Activated T-cell treated with anti-CD3 and anti-CD28 coated beads, Interleukin-2, amount 50 U/mL, for 72 hours (primary cell): ENCODE measurements around the gene PIGQ. TPM values are rescaled to one million over a fixed set of nuclear protein-coding genes. Genes with fewer than 3 reads are reported as not detected.

Experiments
- ATAC-seq, 2 donors: fragments of 150-1000 bp; cut with Tn5 transposase; replicated peaks in 1 of 2; 2 replicates each; pipeline ENCODE4 v1.10.0; 2021; ENCODE audit warnings: moderate library complexity in 2 of 2, mild to moderate bottlenecking in 1 of 2
- DNase-seq, 2 donors: peaks; one replicate each; pipeline ENCODE4 v3.0.0; 2021 to 2022; ENCODE audit warnings: mixed read lengths in 1 of 2
- H3K27ac Mint-ChIP-seq: one replicate; pipeline ENCODE4 v1.8.0; 2022; ENCODE audit warnings: mild to moderate bottlenecking, moderate library complexity, mixed read lengths
- H3K27me3 Mint-ChIP-seq: one replicate; pipeline ENCODE4 v1.8.0; 2022; ENCODE audit warnings: low read depth, mixed read lengths
- H3K36me3 Mint-ChIP-seq, 2 donors: one replicate each; pipeline ENCODE4 v1.8.0; 2022; ENCODE audit warnings: mixed read lengths in 2 of 2, mild to moderate bottlenecking in 1 of 2; ENCODE audit not compliant: insufficient read depth in 2 of 2
- H3K4me1 Mint-ChIP-seq: one replicate; pipeline ENCODE4 v1.8.0; 2022; ENCODE audit warnings: low read depth, mixed read lengths
- H3K4me3 Mint-ChIP-seq, 2 donors: one replicate each; pipeline ENCODE4 v1.8.0; 2022; ENCODE audit warnings: mild to moderate bottlenecking in 2 of 2, mixed read lengths in 2 of 2, moderate library complexity in 2 of 2
- H3K9me3 Mint-ChIP-seq, 2 donors: one replicate each; pipeline ENCODE4 v1.8.0; 2022; ENCODE audit warnings: mixed read lengths in 2 of 2
- total RNA-seq, 2 donors: library from RNA; stranded (reverse); gene quantifications; one replicate each; pipeline ENCODE4 v1.2.3, GENCODE V29; 2022

PIGQ gene
- total RNA-seq, 2 donors from 2014 or later, result 18.2 to 22.4 TPM

DNA sequence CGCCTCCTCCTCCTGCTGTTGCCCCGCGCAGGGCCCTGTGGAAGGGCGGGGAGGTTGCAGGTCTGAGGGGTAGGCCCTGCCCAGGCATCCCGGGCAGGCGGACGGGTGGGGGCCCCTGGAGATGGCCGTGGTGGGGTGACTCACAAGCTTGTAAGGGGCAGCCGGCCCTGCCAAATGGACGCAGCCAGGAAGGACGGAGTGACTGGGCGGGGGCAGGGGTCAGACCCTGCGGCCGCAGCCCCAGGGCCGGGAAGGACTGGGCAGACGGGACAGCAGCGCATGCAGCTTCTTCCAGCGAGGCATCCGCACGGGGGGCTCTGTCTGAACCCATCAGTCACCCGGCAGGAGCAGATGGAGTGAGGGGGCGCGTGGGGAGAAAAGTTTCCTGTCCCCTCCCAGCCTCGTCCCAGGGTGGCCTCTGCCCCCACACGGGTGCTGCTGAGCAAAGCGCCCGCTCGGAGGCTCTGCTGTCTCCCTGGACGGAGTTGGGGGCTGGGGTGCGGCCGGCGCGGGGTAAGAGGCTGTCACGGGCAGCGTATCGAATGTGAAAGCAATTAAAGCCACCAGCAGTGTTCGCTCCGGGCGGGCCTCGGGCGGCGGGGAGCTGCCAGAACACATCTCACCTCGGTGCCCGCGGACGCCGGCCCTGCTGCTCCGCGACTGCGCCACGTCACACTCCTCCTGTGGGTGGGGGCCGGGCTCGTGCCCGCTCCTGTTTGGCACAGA lies 15.0 kb upstream of the PIGQ start:
- no peaks in the 10 kb centered on the region for H3K27me3 Mint-ChIP-seq
- H3K4me3 Mint-ChIP-seq, result no peak overlapping the region
- no peak overlapping the region for H3K27ac Mint-ChIP-seq
- no peaks in the 10 kb centered on the region for H3K36me3 Mint-ChIP-seq
- no peaks in the 10 kb centered on the region for H3K9me3 Mint-ChIP-seq
- ATAC-seq (no peak), DNase-seq (no peak)
- no peaks in the 10 kb centered on the region for H3K4me1 Mint-ChIP-seq

DNA sequence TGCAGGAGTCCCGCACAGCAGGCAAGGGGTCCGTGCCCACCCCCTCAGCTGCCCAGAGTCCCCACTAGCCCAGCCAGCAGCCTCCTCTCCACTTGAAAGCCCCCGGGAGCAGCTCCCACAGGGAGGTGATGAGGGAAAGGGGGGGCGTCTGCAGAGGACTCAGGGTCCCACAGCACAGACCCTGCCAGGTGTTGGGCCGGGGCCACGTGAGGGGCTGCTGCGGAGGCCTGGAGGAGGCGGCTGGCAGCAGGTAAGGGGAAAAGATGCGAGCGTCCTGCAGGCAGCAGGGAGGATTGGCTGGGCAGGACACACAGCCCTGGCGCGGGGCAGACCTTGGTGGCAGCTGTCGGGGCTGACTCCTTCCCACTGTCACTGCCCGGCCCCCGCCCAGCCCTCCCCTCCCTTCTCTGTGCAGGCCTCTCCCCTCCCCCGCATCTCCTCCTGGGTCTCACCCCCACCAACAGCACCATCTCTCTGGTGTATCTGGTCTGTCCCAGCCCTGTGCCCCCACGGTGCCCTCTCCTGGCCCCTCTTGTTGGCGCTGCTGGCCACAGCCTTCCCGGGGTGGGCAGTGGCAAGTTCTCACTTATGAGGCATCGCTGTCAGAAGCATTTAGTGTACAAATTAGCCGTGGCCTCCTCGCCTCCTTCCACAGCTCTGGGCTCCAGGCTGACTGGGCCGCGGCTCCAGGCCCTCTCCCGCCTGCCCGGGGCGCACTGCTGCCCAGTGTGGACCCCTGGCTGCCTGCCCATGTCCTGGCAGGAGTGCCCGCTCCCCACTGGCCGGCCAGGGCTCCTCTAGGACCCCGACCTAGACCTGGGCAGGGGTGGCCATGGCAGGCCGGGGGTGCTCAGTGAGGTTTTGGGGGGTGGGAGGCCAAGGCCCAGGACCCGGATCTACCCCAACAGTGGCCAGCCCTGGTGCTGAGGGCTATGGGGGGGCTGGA lies 14.0 kb upstream of the PIGQ start:
- ATAC-seq (no peak), DNase-seq (no peak)
- H3K9me3 Mint-ChIP-seq, result no peaks in the 10 kb centered on the region
- no peaks in the 10 kb centered on the region for H3K36me3 Mint-ChIP-seq
- H3K27ac Mint-ChIP-seq, result no peak overlapping the region
- H3K4me3 Mint-ChIP-seq, result no peak overlapping the region
- H3K27me3 Mint-ChIP-seq, result no peaks in the 10 kb centered on the region
- no peaks in the 10 kb centered on the region for H3K4me1 Mint-ChIP-seq

DNA sequence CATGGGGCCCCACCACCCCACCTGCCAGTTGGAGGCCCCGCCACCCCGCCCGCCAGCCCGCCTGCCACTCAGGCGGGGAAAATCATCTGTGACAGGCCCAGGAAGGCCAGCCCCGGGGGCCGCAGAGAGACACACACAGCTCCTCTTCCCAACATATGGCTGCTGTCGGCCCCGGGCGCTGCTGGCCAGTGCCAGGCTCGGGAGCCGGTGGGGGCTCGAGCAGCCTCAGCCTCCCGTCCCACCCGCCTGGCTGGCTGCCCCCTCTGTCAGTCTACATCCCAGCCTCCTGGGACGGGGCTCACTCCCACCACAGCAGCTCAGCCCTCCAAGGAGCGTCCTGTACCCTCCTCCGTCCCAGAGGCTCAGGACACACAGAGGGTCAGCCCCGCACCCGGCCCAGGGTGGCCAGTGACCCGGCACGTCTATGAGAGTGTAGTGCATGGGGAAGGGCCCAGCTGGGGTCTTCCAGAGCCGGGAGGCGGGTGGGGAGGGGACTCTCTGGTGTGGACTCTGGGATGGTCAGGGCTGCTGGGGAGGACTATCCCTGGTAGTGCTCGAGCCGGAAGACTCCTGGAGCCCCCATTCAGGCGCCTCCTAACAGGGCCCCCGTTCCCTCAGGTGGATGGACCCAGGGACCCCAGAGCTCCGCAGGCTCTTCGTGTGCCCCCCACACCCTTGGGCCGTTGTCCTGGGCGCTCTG lies 13.1 kb upstream of the PIGQ start:
- DNase-seq (no peak), ATAC-seq (no peak)
- H3K27ac Mint-ChIP-seq, result no peak overlapping the region
- no peak overlapping the region for H3K4me3 Mint-ChIP-seq
- no peaks in the 10 kb centered on the region for H3K9me3 Mint-ChIP-seq
- H3K27me3 Mint-ChIP-seq, result no peaks in the 10 kb centered on the region
- H3K4me1 Mint-ChIP-seq, result no peaks in the 10 kb centered on the region
- no peaks in the 10 kb centered on the region for H3K36me3 Mint-ChIP-seq

DNA sequence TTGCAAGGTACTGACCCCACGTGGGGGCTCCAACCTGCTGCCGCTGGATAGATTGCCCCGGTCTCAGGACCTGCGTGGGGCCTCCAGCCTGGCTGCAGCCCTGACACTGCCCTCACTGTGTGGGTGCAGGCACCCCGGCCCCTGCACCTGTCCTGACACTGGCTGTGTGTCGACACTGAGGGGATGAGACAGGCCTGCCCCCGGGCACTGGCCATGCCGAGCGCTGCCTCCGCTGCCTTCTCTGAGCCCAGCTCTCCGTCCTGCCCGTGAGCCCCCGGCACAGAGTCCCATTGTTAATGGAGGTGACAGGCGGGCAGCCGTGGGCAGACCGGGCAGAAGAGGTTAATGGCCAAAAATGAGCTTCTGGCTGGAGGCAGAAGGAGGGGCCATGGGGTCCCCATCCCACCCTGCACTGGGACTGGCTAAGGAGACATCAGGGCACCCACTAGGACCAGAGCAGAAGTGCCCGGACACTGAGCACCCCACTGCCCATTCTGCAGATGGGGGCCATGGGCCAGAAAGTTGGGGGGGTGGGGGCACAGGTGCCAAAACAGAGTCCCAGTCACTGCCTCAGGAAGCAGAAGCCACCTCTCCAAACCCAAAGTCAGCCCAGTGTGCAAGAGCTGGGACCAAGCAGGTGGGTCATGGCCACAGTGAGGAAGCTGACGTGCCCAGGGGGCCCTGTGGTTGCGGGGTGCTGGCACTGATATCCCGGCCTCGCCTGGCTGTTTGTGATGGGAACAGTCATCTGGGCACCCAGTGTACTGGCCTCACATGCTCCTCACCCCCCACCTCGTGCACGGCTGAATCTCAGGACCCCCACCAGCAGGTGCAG lies 12.1 kb upstream of the PIGQ start:
- no peak for ATAC-seq
- no peak overlapping the region for H3K27ac Mint-ChIP-seq
- no peak for DNase-seq
- no peak overlapping the region for H3K4me3 Mint-ChIP-seq
- no peaks in the 10 kb centered on the region for H3K9me3 Mint-ChIP-seq
- H3K36me3 Mint-ChIP-seq, result no peaks in the 10 kb centered on the region
- H3K27me3 Mint-ChIP-seq, result no peaks in the 10 kb centered on the region
- H3K4me1 Mint-ChIP-seq, result no peaks in the 10 kb centered on the region

DNA sequence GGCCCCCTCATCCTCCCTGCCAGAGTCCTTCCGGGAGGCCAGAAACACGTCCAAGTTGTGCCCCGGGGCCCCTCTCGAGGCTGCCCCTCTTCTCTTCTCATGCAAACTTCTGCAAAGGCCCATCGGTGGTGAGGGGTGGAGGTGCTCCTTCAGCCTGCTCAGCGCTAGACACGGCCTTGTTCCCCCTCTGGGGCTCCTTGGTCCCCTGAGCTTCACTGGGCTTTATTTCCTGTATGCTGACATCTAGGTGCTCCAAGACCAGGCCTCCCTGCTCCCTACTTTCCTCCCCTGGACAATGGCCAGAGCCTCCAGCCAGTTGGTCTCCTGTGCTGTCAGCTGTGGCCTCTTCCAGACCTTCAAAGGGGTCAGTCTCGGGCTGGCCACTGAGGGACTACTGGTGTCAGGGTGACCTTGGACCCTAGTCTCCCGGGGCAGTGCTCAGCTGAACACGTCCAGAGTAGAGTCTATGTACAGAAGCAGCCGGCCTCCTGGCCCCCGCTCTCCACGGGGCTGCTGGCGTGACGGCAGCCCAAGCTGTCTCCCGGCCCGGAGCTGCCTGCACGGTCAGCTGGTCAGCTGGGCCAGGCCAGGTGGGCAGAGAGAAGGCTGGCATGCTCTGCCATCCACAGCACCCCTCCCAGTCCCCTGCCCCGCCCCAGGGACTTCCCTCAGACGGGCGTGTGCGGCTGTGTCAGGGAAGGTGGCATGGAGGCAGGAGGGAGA lies 11.3 kb upstream of the PIGQ start:
- no peaks in the 10 kb centered on the region for H3K9me3 Mint-ChIP-seq
- no peak overlapping the region for H3K4me3 Mint-ChIP-seq
- no peaks in the 10 kb centered on the region for H3K4me1 Mint-ChIP-seq
- no peaks in the 10 kb centered on the region for H3K36me3 Mint-ChIP-seq
- no peak for ATAC-seq
- no peaks in the 10 kb centered on the region for H3K27me3 Mint-ChIP-seq
- H3K27ac Mint-ChIP-seq, result no peak overlapping the region
- DNase-seq, result no peak

DNA sequence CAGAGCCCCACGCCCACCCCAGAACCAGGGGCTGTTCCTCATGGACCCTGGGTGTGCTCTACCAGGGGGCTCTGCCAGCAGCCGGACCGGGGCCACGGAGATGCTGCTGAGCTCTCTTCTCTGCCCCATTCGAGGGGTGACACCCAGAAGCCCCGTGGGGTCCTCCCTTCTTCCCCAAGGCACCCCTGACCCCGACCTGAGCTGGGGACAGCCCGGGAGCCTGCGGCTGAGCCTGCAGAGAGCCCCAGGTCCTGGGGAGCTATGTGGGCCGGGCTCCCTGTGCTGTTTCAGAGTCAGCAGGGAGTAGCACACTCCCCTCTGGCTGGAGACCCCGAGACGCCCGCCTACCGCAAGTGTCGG lies 10.8 kb upstream of the PIGQ start:
- H3K27ac Mint-ChIP-seq, result no peak overlapping the region
- ATAC-seq, result no peak
- no peaks in the 10 kb centered on the region for H3K4me1 Mint-ChIP-seq
- no peak for DNase-seq
- no peaks in the 10 kb centered on the region for H3K9me3 Mint-ChIP-seq
- no peak overlapping the region for H3K4me3 Mint-ChIP-seq
- no peaks in the 10 kb centered on the region for H3K36me3 Mint-ChIP-seq
- no peaks in the 10 kb centered on the region for H3K27me3 Mint-ChIP-seq

DNA sequence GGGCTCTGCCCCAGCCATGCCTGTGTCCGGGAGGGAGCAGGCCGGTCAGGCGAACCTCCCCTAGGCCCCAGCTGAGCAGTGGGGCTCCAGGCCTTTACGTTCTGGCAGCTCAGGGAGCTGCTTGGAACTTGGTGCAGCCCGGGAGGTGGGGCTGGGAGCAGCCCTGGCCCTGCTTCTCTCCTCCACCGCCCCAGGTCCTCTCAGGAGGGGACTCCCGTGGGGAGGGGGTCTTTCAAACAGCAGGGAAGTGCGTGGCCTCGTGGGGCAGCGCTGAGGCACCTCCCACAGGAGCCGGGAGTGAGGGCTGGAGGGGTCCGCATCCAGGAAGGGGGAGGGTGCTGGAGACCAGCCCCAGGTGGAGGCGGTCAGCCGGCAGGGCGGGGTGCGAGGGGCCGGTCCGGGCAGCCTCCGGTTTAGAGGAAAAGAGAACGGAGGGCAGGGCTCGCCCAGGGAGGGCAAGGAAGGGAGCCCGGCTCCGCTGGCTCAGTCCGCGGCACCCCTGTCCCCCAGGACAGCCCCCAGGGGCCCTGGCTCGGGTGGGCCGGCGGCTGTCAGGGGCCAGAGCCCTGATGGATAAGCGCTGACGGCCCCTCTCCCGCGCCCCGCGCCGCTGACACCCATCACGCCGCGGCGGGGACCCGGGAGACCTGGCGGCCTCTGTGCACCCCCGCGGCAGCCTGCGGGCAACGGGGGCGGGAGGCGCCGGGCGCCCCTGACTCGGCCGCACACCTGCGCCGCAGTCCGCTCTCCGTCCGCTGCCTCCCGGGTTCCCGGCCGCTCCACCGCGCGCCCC lies 10.2 kb upstream of the PIGQ start:
- H3K27me3 Mint-ChIP-seq, result no peaks in the 10 kb centered on the region
- no peak overlapping the region for H3K27ac Mint-ChIP-seq
- DNase-seq (no peak), ATAC-seq (no peak)
- peak overlapping the region in 1 of 2 donors; percentile 46 for H3K4me3 Mint-ChIP-seq
- H3K4me1 Mint-ChIP-seq, result no peaks in the 10 kb centered on the region
- H3K36me3 Mint-ChIP-seq, result no peaks in the 10 kb centered on the region
- no peaks in the 10 kb centered on the region for H3K9me3 Mint-ChIP-seq

DNA sequence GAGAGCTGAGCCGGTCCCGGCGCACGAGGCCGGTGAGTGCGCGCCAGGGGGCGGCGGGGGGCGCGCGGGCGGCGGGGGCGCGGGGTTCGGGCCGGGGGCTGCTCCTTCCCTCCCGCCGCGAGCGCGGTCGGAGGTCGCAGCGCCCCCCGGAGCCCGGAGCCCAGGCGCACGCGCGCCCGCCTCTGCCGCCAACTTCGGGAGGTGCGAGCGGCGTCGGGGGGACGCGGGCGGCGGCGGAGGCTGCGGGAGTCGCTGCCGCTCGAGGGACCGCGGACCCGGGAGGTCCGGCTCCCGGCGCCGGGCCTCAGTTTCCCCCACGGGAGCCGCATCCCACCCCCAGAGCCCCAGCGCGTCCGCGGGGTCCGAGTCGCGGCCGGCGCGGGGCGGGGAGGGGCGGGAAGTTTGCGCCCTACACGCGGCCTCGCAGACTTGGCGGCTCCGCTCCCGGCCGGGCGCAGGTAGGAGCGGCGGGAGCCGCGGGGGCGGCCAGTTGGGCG lies 9.5 kb upstream of the PIGQ start, which contains the start of gene PRR35:
Gene PRR35, plus strand, starts transcription at position 191 of the 497 bp plus-strand sequence. CDS start 2,901 bp downstream, outside the sequence.
- H3K27me3 Mint-ChIP-seq, result no peaks in the 10 kb centered on the region

DNA sequence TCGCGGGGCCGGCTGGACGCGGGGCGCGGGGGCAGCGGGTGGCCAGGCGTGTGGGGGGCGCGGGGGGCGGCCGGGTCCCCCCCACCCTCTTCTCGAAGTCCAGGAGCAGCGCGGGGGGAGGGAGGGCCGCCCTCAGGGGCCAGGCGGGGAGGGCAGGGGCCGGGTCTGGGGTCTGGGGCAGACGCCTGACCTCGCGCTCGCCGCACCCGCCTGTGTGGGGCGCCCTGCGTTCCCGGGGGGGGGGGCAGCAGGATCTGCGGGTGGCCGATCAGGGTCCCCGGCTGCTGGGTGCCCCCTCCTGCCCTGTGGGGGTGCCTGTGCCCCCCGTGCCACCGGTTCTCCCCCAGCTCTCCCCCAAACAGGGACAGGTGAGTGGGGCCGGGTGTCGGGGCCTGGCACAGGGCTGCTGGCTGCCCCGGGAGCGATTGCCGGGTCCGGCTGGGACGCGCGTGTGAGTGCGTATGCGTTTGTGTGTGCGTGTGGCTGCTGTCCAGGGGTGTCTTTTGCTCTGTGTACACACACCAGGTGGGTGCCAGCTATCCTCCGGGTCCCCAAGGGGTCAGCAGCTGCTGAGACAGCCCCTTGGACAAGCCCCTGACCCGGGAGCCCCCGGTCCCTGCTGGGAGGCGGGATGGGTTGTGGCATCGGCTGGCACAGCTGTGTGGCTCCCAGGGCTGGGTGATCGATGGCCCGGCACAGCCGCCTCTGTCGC lies 8.9 kb upstream of the PIGQ start:
- no peaks in the 10 kb centered on the region for H3K4me1 Mint-ChIP-seq

More for the DNA sequence above, 9.5 kb upstream of the PIGQ start, which contains the start of gene PRR35:
- Mint-ChIP-seq H3K9me3 (no peaks in the 10 kb centered on the region), H3K36me3 (no peaks in the 10 kb centered on the region), H3K4me1 (no peaks in the 10 kb centered on the region), H3K27ac (no peak within 1 kb of the TSS), H3K4me3 (peak within 1 kb of the TSS in 1 of 2 donors; percentile 46)
- ATAC-seq, result no peak
- DNase-seq, result no peak

DNA sequence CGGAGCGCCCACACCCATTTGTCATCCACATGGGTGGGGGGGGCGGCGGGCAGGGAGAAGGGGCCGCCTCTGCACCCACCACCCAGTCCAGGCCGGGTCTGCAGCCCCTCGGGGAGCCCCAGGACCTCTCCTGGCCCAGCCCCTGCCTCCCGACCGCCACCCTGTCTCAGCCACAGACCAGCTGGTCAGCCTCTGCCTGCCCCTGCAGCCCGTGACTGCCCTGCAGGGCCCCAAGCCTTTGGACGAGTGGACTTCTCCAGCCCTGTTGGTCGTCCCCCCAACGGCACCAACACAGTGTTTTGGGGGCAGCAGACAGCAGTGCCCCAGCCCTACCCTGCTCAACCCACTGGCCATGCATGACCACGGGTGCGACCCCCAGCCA lies 8.4 kb upstream of the PIGQ start:
- Mint-ChIP-seq H3K4me1 (peaks cover 2% of the 10 kb centered on the region), H3K4me3 (no peak overlapping the region), H3K27ac (no peak overlapping the region), H3K36me3 (no peaks in the 10 kb centered on the region), H3K27me3 (no peaks in the 10 kb centered on the region), H3K9me3 (no peaks in the 10 kb centered on the region)
- DNase-seq (no peak), ATAC-seq (no peak)

More for the DNA sequence above, 8.9 kb upstream of the PIGQ start:
- no peaks in the 10 kb centered on the region for H3K27me3 Mint-ChIP-seq
- no peaks in the 10 kb centered on the region for H3K36me3 Mint-ChIP-seq
- no peaks in the 10 kb centered on the region for H3K9me3 Mint-ChIP-seq
- no peak overlapping the region for H3K4me3 Mint-ChIP-seq
- DNase-seq, result no peak
- no peak overlapping the region for H3K27ac Mint-ChIP-seq
- ATAC-seq, result no peak
